ENCODE measurements around the gene BTF3.

The BTF3 gene

GRCh38 chr5:73469878-73470277 lies 28.4 kb upstream of the BTF3 start:
- Histone ChIP-seq H3K4me3 (ENCODE audit: low read depth, low read length) (no peak overlapping the region), H3K9me3 (no peaks in the 10 kb centered on the region), H3K4me1 (no peaks in the 10 kb centered on the region), H3K36me3 (no peaks in the 10 kb centered on the region), H3K27me3 (no peaks in the 10 kb centered on the region)
- TF ChIP-seq, protein P1, sequence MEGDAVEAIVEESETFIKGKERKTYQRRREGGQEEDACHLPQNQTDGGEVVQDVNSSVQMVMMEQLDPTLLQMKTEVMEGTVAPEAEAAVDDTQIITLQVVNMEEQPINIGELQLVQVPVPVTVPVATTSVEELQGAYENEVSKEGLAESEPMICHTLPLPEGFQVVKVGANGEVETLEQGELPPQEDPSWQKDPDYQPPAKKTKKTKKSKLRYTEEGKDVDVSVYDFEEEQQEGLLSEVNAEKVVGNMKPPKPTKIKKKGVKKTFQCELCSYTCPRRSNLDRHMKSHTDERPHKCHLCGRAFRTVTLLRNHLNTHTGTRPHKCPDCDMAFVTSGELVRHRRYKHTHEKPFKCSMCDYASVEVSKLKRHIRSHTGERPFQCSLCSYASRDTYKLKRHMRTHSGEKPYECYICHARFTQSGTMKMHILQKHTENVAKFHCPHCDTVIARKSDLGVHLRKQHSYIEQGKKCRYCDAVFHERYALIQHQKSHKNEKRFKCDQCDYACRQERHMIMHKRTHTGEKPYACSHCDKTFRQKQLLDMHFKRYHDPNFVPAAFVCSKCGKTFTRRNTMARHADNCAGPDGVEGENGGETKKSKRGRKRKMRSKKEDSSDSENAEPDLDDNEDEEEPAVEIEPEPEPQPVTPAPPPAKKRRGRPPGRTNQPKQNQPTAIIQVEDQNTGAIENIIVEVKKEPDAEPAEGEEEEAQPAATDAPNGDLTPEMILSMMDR (IDR thresholded peaks at IDR 0.05; ENCODE audit: low read depth, low read length) = no peak
- DNase-seq = no peak

- no peak overlapping the region for H3K4me3 ChIP-seq (ENCODE audit: low read depth, low read length)
- TF ChIP-seq, protein P1 (IDR thresholded peaks at IDR 0.05; ENCODE audit: low read depth, low read length) = no peak
- DNase-seq = no peak
- H3K9me3 ChIP-seq = no peaks in the 10 kb centered on the region
- no peaks in the 10 kb centered on the region for H3K36me3 ChIP-seq
- peaks cover 3% of the 10 kb centered on the region; the same call in 1 of the 2 replicates for H3K27me3 ChIP-seq
- H3K4me1 ChIP-seq = no peaks in the 10 kb centered on the region
These were observed 26.6 kb upstream of the BTF3 start for GRCh38 chr5:73471654-73472053.

- Histone ChIP-seq H3K36me3 (no peaks in the 10 kb centered on the region), H3K4me3 (ENCODE audit: low read depth, low read length) (no peak overlapping the region), H3K4me1 (no peaks in the 10 kb centered on the region), H3K27me3 (peaks cover 3% of the 10 kb centered on the region; the same call in 1 of the 2 replicates), H3K9me3 (no peaks in the 10 kb centered on the region)
- TF ChIP-seq, protein P1 (IDR thresholded peaks at IDR 0.05; ENCODE audit: low read depth, low read length) = no peak
- no peak for DNase-seq
These were observed 26.1 kb upstream of the BTF3 start for GRCh38 chr5:73472116-73472515.

DNA sequence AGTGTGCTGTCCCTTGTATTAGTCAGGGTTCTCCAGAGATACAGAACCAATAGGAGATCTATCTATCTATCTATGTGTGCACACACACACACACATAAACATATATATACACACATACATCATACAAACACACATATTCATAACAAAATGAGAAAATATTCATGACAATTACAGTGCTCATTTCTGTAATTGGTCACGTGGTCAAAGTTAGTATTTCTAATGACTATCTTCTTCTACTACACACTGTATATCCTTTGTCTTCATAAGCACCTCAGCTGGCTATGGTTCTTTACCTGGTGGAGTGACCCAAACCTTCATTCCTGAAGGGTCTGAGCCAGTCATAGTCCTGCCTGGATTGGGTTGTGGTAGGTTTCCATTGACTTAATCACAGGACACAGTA lies 17.7 kb upstream of the BTF3 start:
- Histone ChIP-seq H3K27me3 (peaks cover 6% of the 10 kb centered on the region; the same call in 1 of the 2 replicates), H3K4me3 (ENCODE audit: low read depth, low read length) (no peak overlapping the region), H3K36me3 (no peaks in the 10 kb centered on the region), H3K9me3 (no peaks in the 10 kb centered on the region), H3K4me1 (no peaks in the 10 kb centered on the region)
- TF ChIP-seq, protein P1 (IDR thresholded peaks at IDR 0.05; ENCODE audit: low read depth, low read length) = no peak
- DNase-seq = no peak

GRCh38 chr5:73482383-73483136 lies 15.7 kb upstream of the BTF3 start:
- no peaks in the 10 kb centered on the region for H3K4me1 ChIP-seq
- H3K36me3 ChIP-seq = no peaks in the 10 kb centered on the region
- no peaks in the 10 kb centered on the region for H3K9me3 ChIP-seq
- no peak overlapping the region for H3K4me3 ChIP-seq (ENCODE audit: low read depth, low read length)
- H3K27me3 ChIP-seq = peaks cover 16% of the 10 kb centered on the region
- TF ChIP-seq, protein P1 (IDR thresholded peaks at IDR 0.05; ENCODE audit: low read depth, low read length) = no peak
- DNase-seq = no peak

DNA sequence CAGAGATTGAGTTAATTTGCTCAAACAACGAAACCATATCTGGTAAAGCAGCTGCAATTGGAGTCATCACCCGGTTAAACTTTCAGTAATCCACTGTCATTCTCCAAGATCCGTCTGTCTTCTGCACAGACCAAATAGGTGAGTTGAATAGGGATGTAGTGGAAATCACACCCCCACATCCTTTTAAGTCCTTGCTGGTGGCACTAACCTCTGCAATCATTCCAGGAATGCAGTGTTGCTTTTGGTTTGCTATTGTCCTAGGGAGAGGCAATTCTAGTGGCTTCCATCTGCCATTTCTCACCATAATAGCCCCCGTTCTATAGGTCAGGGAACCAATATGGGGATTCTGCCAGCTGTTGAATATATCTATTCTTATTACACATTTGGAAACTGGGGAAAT lies 14.6 kb upstream of the BTF3 start:
- DNase-seq = no peak
- peaks cover 25% of the 10 kb centered on the region for H3K27me3 ChIP-seq

More for the DNA sequence above, 14.6 kb upstream of the BTF3 start:
- Histone ChIP-seq H3K36me3 (no peaks in the 10 kb centered on the region), H3K4me3 (ENCODE audit: low read depth, low read length) (no peak overlapping the region), H3K4me1 (no peaks in the 10 kb centered on the region), H3K9me3 (no peaks in the 10 kb centered on the region)
- TF ChIP-seq, protein P1 (IDR thresholded peaks at IDR 0.05; ENCODE audit: low read depth, low read length) = no peak
